ENCODE results near the gene JMJD4.

Gene JMJD4

DNA sequence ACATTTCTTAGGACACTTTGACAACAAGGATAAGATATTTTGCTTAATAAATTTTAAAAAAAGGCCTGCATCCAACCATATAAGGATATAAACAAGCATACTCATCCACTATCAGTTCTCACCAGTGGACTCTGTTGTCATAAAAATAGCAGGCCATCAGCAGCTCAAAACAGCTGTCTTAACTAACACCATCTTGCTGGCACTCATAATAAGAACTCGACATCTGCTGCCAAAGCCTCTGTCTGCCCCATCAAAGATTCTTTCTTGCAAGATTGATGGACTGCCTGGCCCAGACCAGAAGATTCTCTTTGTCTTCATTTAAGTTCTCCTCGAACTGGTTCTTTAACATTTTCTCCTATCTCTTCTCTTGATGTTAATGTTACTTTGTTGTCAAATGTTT, 10.1 kb downstream of the JMJD4 start:
- no peak for TF ChIP-seq EZH2phosphoT487 (IDR thresholded peaks at IDR 0.05; ENCODE audit: low read length)
- TF ChIP-seq, protein P1, sequence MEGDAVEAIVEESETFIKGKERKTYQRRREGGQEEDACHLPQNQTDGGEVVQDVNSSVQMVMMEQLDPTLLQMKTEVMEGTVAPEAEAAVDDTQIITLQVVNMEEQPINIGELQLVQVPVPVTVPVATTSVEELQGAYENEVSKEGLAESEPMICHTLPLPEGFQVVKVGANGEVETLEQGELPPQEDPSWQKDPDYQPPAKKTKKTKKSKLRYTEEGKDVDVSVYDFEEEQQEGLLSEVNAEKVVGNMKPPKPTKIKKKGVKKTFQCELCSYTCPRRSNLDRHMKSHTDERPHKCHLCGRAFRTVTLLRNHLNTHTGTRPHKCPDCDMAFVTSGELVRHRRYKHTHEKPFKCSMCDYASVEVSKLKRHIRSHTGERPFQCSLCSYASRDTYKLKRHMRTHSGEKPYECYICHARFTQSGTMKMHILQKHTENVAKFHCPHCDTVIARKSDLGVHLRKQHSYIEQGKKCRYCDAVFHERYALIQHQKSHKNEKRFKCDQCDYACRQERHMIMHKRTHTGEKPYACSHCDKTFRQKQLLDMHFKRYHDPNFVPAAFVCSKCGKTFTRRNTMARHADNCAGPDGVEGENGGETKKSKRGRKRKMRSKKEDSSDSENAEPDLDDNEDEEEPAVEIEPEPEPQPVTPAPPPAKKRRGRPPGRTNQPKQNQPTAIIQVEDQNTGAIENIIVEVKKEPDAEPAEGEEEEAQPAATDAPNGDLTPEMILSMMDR (IDR thresholded peaks at IDR 0.05; ENCODE audit: low read length), result no peak
- TF ChIP-seq EZH2 (optimal IDR thresholded peaks at IDR 0.05; ENCODE audit: low read depth, low read length), result no peak
- H3K79me2 ChIP-seq (ENCODE audit: low read length), result no peaks in the 10 kb centered on the region; the same call in 1 of the 2 replicates
- no peak overlapping the region for H3K4me2 ChIP-seq (ENCODE audit: low read depth, low read length)
- peaks cover 13% of the 10 kb centered on the region for H3F3A ChIP-seq (ENCODE audit: insufficient read depth, low read length)
- H3K27ac ChIP-seq (ENCODE audit: low read length), result no peak overlapping the region
- H3K4me1 ChIP-seq (ENCODE audit: low read length), result peaks cover 14% of the 10 kb centered on the region
- no peak overlapping the region for H3K9ac ChIP-seq (ENCODE audit: low read length)
- no peaks in the 10 kb centered on the region for H3K9me2 ChIP-seq (replicated peaks; ENCODE audit: insufficient read depth, low read length)
- no peak overlapping the region for H3K4me3 ChIP-seq (ENCODE audit: low read length)
- no peak for DNase-seq
- H3K27me3 ChIP-seq (replicated peaks; ENCODE audit: insufficient read depth, low read length), result no peaks in the 10 kb centered on the region
- H3K36me3 ChIP-seq (replicated peaks; ENCODE audit: insufficient read depth, low read length), result no peaks in the 10 kb centered on the region
- no peaks in the 10 kb centered on the region for H3K9me3 ChIP-seq (replicated peaks; ENCODE audit: insufficient read depth, low read length)
- no peaks in the 10 kb centered on the region for H4K20me1 ChIP-seq (ENCODE audit: insufficient read depth, low read length)
- no peak overlapping the region for H2AFZ ChIP-seq (ENCODE audit: low read length)

DNA sequence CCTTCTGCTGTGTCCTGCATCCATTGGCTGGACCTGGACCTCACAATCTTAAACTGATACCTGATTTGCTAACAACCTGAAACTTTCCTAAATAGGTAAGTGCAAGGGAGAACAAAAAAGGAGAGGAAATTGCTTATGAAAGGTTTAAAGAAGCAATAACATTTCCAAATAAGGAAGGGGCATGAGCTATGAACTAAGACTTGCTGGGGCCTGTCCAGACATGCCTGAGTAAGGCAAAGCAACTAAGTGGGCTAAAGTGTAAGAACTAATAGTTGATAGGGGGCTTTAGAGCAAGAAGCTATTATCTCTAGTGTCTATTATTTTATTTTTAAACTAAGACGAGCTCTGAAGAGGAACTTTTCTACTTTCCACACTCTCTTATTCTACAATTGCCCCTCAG, 11.6 kb downstream of the JMJD4 start:
- TF ChIP-seq, protein P1 (IDR thresholded peaks at IDR 0.05; ENCODE audit: low read length), result no peak
- TF ChIP-seq EZH2phosphoT487 (IDR thresholded peaks at IDR 0.05; ENCODE audit: low read length) (no peak), EZH2 (optimal IDR thresholded peaks at IDR 0.05; ENCODE audit: low read depth, low read length) (no peak)
- DNase-seq, result no peak
- Histone ChIP-seq H4K20me1 (ENCODE audit: insufficient read depth, low read length) (no peaks in the 10 kb centered on the region), H3K4me3 (ENCODE audit: low read length) (no peak overlapping the region), H3K9me2 (replicated peaks; ENCODE audit: insufficient read depth, low read length) (no peaks in the 10 kb centered on the region), H3K9ac (ENCODE audit: low read length) (no peak overlapping the region), H3K36me3 (replicated peaks; ENCODE audit: insufficient read depth, low read length) (no peaks in the 10 kb centered on the region), H3K9me3 (replicated peaks; ENCODE audit: insufficient read depth, low read length) (no peaks in the 10 kb centered on the region), H3K4me2 (ENCODE audit: low read depth, low read length) (no peak overlapping the region), H2AFZ (ENCODE audit: low read length) (no peak overlapping the region), H3K79me2 (ENCODE audit: low read length) (no peaks in the 10 kb centered on the region), H3K4me1 (ENCODE audit: low read length) (0 out of 2 replicates have a peak, but pooled peaks cover 3% of the 10 kb centered on the region), H3K27me3 (replicated peaks; ENCODE audit: insufficient read depth, low read length) (no peaks in the 10 kb centered on the region), H3F3A (ENCODE audit: insufficient read depth, low read length) (no peaks in the 10 kb centered on the region), H3K27ac (ENCODE audit: low read length) (no peak overlapping the region)

DNA sequence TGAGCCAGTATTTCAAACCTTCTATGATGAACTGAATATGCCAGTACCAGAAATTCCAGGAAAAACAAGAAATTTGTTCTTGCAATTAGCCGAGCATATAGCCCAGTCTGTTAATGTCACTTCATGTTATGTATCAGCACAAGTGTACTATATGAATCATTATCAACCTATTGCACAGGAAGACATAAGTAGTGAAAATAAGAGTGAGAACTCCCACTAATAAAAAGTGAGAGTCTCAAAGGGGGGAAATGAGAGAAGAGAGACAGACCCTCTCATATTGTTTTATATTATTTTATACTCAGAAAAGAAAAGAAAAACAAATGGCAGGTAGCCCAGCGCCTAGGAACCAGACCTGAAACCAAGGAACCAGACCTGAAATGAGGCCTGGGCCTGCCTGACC, 16.2 kb downstream of the JMJD4 start:
- Histone ChIP-seq H3F3A (ENCODE audit: insufficient read depth, low read length) (no peaks in the 10 kb centered on the region), H3K36me3 (replicated peaks; ENCODE audit: insufficient read depth, low read length) (no peaks in the 10 kb centered on the region), H3K4me3 (ENCODE audit: low read length) (no peak overlapping the region), H3K9me2 (replicated peaks; ENCODE audit: insufficient read depth, low read length) (no peaks in the 10 kb centered on the region), H3K27ac (ENCODE audit: low read length) (no peak overlapping the region), H3K4me1 (ENCODE audit: low read length) (no peaks in the 10 kb centered on the region), H3K27me3 (replicated peaks; ENCODE audit: insufficient read depth, low read length) (no peaks in the 10 kb centered on the region), H3K4me2 (ENCODE audit: low read depth, low read length) (no peak overlapping the region), H4K20me1 (ENCODE audit: insufficient read depth, low read length) (no peaks in the 10 kb centered on the region), H3K9ac (ENCODE audit: low read length) (no peak overlapping the region), H3K9me3 (replicated peaks; ENCODE audit: insufficient read depth, low read length) (no peaks in the 10 kb centered on the region), H3K79me2 (ENCODE audit: low read length) (no peaks in the 10 kb centered on the region), H2AFZ (ENCODE audit: low read length) (no peak overlapping the region)
- no peak for DNase-seq
- TF ChIP-seq EZH2phosphoT487 (IDR thresholded peaks at IDR 0.05; ENCODE audit: low read length) (no peak), EZH2 (optimal IDR thresholded peaks at IDR 0.05; ENCODE audit: low read depth, low read length) (no peak)
- TF ChIP-seq, protein P1 (IDR thresholded peaks at IDR 0.05; ENCODE audit: low read length), result no peak

Data from MM.1S (cell line).